Measurements from ENCODE around the gene FAM174B.

GRCh38 chr15:92633001-92633400, 22.6 kb downstream of the FAM174B start:
- TF ChIP-seq CTCF (IDR thresholded peaks at IDR 0.05) = no peak
- TF ChIP-seq POLR2A (IDR thresholded peaks at IDR 0.05) = no peak

All from heart left ventricle (tissue), 13 donors.